ENCODE results near the gene MYOM3. TPM values are rescaled to one million over a fixed set of nuclear protein-coding genes. Genes with fewer than 3 reads are reported as not detected.

MYOM3 gene
- total RNA-seq, 1 donor from 2014 or later: not detected

DNA sequence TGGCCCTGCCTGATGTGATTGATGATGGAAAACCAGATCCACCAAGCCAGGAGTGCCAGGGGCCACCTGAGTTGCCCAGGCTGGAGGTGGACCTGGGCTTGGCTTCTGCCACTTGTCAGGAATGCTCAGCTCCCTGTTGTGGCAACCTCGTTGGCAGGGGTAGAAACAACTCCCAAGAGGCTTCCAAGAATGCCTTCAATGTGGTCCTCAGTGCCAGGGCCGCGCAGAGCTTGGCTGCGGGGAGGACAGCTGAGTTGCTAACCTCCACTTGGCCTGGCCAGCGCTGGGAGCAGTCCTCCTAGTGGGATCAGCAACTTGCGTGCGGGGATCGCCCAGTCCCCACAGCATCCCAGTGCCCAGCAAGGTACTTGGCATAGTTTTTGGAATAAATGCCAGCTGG lies 9.0 kb downstream of the MYOM3 start:
- no peaks in the 10 kb centered on the region for H3K36me3 Mint-ChIP-seq (ENCODE audit: unreplicated experiment)
- H3K27me3 Mint-ChIP-seq (ENCODE audit: unreplicated experiment): peaks cover 2% of the 10 kb centered on the region
- TF ChIP-seq, protein P1, sequence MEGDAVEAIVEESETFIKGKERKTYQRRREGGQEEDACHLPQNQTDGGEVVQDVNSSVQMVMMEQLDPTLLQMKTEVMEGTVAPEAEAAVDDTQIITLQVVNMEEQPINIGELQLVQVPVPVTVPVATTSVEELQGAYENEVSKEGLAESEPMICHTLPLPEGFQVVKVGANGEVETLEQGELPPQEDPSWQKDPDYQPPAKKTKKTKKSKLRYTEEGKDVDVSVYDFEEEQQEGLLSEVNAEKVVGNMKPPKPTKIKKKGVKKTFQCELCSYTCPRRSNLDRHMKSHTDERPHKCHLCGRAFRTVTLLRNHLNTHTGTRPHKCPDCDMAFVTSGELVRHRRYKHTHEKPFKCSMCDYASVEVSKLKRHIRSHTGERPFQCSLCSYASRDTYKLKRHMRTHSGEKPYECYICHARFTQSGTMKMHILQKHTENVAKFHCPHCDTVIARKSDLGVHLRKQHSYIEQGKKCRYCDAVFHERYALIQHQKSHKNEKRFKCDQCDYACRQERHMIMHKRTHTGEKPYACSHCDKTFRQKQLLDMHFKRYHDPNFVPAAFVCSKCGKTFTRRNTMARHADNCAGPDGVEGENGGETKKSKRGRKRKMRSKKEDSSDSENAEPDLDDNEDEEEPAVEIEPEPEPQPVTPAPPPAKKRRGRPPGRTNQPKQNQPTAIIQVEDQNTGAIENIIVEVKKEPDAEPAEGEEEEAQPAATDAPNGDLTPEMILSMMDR (IDR thresholded peaks at IDR 0.05): no peak
- no peaks in the 10 kb centered on the region for H3K9me3 Mint-ChIP-seq (ENCODE audit: unreplicated experiment)
- no peak for DNase-seq (ENCODE audit: extremely low spot score, unreplicated experiment)
- H3K4me3 Mint-ChIP-seq (ENCODE audit: unreplicated experiment): no peak overlapping the region
- H3K4me1 Mint-ChIP-seq (ENCODE audit: unreplicated experiment): peaks cover 19% of the 10 kb centered on the region
- no peak overlapping the region for H3K27ac Mint-ChIP-seq (ENCODE audit: unreplicated experiment)

DNA sequence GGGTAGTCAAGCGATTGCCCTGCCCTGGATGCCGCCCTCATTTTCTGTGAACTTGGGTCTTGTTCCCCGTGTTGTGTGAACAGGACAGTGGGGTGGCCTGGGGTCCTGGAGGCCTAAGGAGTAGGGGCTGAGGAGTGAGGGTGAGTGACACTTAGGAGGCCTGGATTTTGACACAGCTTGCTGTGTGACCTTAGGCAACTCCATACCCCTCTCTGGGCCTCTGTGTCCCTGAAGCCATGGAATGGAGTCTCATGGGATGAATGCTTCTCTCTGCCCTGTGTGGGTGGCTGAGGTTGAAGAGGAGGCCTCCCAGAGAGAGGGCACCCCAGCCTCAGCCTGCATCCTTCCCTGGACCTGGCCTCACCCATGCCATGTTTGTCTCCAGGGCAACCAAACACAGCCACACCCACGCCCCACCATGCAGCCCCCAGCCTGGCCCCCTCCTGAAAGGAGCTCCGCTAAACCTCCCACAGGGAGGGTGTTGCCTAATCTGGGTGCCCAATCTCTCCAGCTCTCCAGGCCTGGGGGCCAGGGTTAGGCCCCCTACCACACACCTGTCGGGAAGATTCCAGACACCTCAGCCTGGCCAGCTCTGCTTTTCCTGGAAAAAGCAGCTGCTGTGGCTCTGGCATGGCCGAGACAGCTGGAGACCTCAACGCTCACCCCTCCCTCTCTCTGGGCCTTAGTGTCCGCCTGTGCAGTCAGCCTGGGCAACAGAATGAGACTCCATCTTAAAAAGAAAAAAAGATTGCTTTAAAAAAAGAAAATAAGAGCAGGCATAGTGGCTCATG lies 9.9 kb downstream of the MYOM3 start:
- no peak overlapping the region for H3K4me3 Mint-ChIP-seq (ENCODE audit: unreplicated experiment)

DNA sequence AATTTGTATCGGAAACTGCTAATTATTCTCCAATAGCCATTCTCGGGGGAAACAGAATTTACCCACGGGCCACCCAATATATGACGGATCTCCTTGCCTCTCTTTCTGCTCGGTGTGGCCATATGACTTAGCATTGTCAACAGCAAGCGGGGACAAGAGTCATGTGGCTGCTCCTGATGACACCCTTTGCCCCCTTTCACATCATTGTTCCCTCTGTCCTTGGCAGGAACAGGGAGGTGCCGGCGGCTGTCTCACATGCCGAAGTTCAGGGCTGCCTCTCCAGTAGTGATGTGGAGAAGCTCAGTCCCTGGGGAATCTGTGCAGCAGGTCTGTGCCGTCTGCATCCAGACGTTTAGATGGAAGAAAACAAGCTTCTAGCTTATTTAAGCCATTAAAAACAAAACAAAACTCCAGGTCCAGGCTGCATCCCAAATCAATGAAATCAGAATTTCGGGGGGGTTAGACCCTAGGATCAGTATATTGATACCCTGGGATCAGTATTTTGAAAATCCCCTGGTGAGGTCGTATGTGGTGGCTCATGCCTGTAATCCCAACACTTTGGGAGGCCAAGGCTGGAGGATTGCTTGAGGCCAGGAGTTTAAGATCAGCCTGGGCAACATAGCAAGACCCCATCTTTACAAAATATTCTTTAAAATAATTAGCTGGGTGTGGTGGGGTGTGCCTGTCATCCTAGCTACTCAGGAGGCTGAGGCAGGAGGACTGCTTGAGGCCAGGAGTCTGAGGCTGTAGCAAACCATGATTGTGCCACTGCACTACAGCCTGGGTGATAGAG lies 10.8 kb downstream of the MYOM3 start:
- no peak overlapping the region for H3K27ac Mint-ChIP-seq (ENCODE audit: unreplicated experiment)
- H3K27me3 Mint-ChIP-seq (ENCODE audit: unreplicated experiment): peaks cover 6% of the 10 kb centered on the region
- TF ChIP-seq, protein P1 (IDR thresholded peaks at IDR 0.05): no peak
- H3K4me1 Mint-ChIP-seq (ENCODE audit: unreplicated experiment): peaks cover 9% of the 10 kb centered on the region
- no peaks in the 10 kb centered on the region for H3K9me3 Mint-ChIP-seq (ENCODE audit: unreplicated experiment)
- no peaks in the 10 kb centered on the region for H3K36me3 Mint-ChIP-seq (ENCODE audit: unreplicated experiment)
- no peak overlapping the region for H3K4me3 Mint-ChIP-seq (ENCODE audit: unreplicated experiment)
- no peak for DNase-seq (ENCODE audit: extremely low spot score, unreplicated experiment)

More for the DNA sequence above, 9.9 kb downstream of the MYOM3 start:
- H3K27me3 Mint-ChIP-seq (ENCODE audit: unreplicated experiment): peaks cover 2% of the 10 kb centered on the region
- no peak for DNase-seq (ENCODE audit: extremely low spot score, unreplicated experiment)
- H3K27ac Mint-ChIP-seq (ENCODE audit: unreplicated experiment): no peak overlapping the region
- TF ChIP-seq, protein P1 (IDR thresholded peaks at IDR 0.05): no peak
- no peaks in the 10 kb centered on the region for H3K9me3 Mint-ChIP-seq (ENCODE audit: unreplicated experiment)
- no peaks in the 10 kb centered on the region for H3K36me3 Mint-ChIP-seq (ENCODE audit: unreplicated experiment)
- H3K4me1 Mint-ChIP-seq (ENCODE audit: unreplicated experiment): peaks cover 10% of the 10 kb centered on the region

DNA sequence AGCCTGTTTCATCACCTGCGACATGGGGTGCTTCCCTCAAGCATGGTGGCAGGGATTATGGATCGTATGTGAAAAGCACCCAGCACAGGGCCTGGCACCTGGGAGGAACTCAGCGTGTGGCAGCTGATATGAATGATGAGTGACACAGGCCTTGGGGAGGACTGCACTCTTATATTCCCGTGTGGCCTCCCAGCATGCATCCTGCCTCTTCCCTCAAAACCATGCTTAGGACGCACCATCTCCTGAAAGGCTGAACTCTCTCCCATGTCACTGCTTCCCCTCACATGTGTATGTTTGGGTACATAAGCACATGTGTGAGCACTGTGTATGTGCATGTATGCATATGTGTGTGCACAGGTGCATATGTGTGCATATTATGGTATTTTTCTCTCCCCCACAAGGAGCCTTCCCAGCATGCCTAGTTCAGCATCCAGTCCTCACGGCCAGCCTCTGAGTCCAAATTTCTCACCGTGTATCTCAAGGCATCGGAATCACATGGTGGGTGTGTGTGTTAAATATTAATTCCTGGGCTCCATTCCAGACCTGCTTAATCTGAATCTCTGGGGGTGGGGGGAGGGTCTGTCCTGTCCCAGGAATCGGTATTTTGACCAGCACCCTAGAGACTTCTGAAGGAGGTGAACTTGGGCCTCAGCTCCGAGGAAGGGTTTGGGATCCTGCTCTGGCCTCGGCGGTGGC lies 12.8 kb downstream of the MYOM3 start:
- no peaks in the 10 kb centered on the region for H3K36me3 Mint-ChIP-seq (ENCODE audit: unreplicated experiment)
- TF ChIP-seq, protein P1 (IDR thresholded peaks at IDR 0.05): no peak
- H3K4me1 Mint-ChIP-seq (ENCODE audit: unreplicated experiment): peaks cover 4% of the 10 kb centered on the region
- H3K27ac Mint-ChIP-seq (ENCODE audit: unreplicated experiment): no peak overlapping the region
- DNase-seq (ENCODE audit: extremely low spot score, unreplicated experiment): no peak
- no peak overlapping the region for H3K4me3 Mint-ChIP-seq (ENCODE audit: unreplicated experiment)
- H3K9me3 Mint-ChIP-seq (ENCODE audit: unreplicated experiment): no peaks in the 10 kb centered on the region
- peaks cover 15% of the 10 kb centered on the region for H3K27me3 Mint-ChIP-seq (ENCODE audit: unreplicated experiment)

Data from osteocyte (in vitro differentiated cells).